MM.1S (cell line): ENCODE measurements around the gene SERPINC1.

Experiments
- EZH2 ChIP-seq: fragments of 300-600 bp; sonication (generic); optimal IDR thresholded peaks from 2 replicates; pipeline ENCODE3; 2017; ENCODE audit warnings: low read depth, mild to moderate bottlenecking, antibody characterized with exemption, low read length, mixed read lengths
- EZH2phosphoT487 ChIP-seq: fragments of 300-600 bp; sonication (generic); IDR thresholded peaks from 2 replicates; pipeline ENCODE4 v1.6.1; 2018; ENCODE audit warnings: antibody characterized with exemption, low read length
- TF ChIP-seq, protein P1 (sequence below): fragments of 300-600 bp; sonication (generic); IDR thresholded peaks from 2 replicates; pipeline ENCODE4 v1.5.1; 2016; ENCODE audit warnings: antibody characterized with exemption, low read length, mixed read lengths

DNA sequence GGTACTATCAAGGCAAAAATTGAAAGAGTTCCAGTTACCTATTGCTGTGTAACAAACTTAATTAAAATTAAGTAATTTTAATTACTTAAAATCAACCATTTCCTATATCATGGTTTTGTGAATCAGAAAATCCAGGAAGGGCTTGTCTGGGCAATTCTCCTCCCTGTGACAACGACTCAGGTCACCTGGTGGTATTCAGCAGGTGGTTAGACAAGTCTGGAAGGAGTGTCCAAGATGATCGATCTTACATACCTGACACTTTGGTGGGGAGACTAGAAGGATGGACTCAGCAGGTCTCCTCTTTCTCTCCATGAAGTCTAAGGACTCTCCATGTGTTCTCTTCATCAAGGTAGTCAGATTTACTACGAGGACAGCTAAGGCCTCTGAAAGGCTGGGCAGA is 22.9 kb downstream of the SERPINC1 start:
- TF ChIP-seq EZH2 (no peak), EZH2phosphoT487 (no peak)
- TF ChIP-seq, protein P1, sequence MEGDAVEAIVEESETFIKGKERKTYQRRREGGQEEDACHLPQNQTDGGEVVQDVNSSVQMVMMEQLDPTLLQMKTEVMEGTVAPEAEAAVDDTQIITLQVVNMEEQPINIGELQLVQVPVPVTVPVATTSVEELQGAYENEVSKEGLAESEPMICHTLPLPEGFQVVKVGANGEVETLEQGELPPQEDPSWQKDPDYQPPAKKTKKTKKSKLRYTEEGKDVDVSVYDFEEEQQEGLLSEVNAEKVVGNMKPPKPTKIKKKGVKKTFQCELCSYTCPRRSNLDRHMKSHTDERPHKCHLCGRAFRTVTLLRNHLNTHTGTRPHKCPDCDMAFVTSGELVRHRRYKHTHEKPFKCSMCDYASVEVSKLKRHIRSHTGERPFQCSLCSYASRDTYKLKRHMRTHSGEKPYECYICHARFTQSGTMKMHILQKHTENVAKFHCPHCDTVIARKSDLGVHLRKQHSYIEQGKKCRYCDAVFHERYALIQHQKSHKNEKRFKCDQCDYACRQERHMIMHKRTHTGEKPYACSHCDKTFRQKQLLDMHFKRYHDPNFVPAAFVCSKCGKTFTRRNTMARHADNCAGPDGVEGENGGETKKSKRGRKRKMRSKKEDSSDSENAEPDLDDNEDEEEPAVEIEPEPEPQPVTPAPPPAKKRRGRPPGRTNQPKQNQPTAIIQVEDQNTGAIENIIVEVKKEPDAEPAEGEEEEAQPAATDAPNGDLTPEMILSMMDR, result no peak
